DMS53 (cell line): ENCODE measurements around the gene RBL1.
"Not testable (repeated sequence)": the region's sequence is repeated elsewhere in the genome, so short reads cannot be mapped to it uniquely, and the experiment has no call there.

Source experiments
- DNase-seq: peaks from one replicate; lab custom pipeline; 2025; lab: John Stamatoyannopoulos, UW

Gene RBL1

DNA sequence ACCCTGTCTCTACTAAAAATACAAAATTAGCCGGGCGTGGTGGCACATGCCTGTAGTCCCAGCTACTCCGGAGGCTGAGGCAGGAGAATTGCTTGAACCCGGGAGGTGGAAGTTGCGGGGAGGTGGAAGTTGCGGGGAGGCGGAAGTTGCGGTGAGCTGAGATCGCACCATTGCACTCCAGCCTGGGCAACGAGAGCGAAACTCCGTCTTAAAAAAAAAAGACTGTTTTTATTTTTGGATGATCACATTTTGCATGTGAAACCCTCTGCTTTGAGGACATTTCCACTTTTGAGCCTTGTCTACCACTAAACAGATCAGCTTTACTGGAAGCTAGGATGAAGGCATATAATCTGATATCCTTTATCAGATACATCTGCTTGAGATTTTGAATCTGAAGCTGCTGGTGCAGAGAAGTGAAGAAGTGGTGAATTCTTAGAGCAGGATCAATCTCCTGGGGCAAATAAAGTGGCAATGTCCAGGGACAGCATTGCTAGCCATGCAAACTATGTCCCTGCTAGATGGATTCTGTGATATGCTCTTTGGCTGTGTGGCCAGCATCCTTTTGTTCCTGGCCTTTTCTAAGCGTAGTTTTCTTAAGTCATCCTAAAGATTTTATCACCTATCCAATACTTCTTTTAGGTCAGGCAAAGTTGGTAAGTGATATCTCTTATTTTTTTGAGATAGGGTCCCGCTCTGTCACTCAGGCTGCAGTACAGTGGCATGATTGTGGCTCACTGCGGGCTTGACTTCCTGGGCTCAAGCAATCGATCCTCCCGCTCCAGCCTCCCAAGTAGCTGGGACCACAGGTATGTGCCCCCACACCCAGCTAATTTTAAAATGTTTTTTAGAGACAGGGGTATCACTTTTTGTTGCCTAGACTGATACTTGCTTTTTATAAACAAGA, 23.3 kb downstream of the RBL1 start:
- DNase-seq = no peak

DNA sequence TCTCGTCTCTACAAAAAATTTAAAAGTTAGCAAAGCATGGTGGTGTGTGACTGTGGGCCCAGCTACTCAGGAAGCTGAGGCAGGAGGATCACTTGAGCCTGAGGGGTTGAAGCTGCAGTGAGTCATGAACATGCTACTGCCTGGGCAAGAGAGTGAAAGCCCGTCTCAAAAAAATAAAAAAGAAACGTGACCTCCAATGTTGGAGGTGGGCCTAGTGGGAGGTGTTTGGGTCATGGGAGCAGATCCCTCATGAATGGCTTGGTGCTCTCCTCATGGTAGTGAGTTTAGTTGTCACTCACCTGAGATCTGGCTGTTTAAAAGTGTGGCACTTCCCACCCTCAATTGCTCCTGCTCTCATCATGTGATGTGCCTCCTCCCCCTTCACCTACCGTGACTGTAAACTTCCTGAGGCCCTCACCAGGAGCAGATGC, 24.3 kb downstream of the RBL1 start:
- peak; percentile 43 for DNase-seq

DNA sequence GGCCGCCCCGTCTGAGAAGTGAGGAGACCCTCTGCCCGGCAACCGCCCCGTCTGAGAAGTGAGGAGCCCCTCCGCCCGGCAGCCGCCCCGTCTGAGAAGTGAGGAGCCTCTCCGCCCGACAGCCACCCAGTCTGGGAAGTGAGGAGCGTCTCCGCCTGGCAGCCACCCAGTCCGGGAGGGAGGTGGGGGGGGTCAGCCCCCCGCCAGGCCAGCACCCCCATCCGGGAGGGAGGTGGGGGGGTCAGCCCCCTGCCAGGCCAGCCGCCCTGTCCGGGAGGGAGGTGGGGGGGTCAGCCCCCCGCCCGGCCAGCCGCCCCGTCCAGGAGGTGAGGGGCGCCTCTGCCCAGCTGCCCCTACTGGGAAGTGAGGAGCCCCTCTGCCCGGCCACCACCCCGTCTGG, 26.2 kb downstream of the RBL1 start:
- not testable (repeated sequence) for DNase-seq

DNA sequence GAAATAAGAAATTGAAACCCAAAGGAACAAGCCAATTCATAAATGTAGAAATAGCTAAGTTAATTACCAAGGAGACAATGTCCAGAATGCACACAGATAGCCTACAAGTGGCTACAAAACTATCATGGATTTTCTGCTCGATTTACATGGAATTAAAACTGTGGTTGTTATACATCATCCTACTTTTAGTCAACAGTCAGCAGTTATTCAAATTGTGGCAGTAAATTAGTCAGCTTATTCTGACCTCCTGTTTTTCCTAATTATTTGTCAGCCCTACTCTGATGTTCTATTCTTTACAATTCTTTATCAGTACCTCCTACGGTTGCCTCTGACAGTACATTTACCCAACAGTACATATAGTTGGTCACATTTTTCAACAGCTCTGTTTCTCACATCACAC, 29.6 kb downstream of the RBL1 start:
- no peak for DNase-seq

DNA sequence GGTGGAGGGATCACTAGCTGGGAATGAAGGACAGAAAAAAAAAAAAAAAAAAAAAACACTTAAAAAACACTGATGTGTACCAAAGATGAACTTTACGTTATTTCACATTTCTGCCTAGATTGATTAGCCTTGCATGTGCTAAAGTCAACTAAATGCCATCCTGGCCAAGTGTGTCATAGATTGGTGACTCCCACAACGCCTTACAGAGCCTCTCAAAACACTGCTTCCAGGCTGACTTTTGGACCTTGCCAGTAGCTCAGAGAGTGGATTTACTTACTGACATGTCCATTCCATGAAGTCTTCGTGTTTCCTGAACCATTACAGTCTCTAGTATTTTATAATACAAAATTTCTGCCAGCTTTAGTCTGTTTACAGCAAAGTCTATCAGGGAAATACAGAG, 40.5 kb downstream of the RBL1 start:
- DNase-seq = no peak

DNA sequence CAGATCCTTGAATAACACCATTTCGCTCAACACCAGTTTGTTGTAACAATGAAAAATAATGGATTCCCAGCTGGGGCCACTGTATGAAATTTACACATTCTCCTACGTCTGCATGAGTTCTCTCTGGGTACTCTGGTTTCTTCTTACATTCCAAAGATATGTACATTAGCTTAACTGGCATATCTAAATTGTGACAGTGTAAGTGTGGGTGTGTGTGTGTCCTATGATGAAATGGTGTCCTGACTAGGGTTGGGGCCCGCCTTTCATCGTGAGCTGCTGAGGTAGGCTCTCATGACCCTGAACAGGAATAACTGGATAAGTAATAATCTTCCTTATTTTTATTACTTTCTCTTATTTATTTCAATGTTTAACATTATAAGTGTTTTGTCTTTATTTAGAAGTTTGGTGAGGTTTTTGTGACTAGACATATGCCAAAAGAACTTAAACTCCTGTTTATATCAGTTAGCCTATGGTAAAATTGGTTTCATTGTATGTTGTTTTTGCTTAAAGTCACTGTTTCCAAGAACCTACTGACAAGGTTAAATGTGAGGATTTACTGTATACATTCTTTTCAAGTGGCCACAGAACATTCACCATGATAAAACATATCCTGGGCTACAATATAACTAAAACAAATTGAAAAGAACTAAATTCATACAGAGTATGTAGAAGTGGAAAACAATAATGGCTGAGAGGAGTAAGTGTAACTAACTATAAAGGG, 42.4 kb downstream of the RBL1 start:
- DNase-seq = no peak

DNA sequence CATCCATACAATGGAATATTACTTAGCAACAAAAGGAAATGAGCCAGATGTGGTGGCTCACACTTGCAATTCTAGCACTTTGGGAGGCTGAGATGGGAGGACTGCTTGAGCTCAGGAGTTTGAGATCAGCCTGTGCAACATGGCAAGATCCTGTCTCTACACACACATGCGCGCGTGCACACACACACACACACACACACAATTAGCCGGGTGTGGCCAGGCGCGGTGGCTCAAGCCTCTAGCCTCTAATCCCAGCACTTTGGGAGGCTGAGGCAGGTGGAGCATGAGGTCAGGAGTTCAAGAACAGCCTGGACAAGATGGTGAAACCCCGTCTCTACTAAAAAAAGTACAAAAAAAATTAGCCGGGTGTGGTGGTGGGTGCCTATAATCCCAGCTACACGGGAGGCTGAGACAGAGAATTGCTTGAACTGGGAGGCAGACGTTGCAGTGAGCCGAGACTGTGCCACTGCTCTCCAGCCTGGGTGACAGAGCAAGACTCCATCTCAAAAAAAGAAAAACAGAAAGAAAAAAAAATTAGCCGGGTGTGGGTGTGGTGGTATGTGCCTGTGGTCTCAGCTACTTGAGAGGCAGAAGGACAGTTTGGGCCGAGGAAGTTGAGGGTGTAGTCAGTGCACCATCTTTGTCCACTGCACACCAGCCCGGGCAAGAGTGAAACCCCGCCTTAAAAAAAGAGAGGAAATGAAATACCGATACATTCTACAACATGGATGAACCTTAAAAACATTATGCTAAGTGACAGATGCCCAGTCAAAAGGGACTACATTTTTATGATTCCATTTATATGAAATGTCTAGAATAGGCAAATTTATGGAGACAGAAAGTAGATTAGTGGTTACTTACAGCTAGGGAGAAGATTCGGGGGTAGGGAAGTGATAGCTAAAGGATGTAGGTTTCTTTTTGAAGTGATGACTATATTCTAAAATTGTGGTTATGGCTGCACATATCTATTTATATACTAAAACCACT, 52.5 kb downstream of the RBL1 start:
- DNase-seq = no peak

DNA sequence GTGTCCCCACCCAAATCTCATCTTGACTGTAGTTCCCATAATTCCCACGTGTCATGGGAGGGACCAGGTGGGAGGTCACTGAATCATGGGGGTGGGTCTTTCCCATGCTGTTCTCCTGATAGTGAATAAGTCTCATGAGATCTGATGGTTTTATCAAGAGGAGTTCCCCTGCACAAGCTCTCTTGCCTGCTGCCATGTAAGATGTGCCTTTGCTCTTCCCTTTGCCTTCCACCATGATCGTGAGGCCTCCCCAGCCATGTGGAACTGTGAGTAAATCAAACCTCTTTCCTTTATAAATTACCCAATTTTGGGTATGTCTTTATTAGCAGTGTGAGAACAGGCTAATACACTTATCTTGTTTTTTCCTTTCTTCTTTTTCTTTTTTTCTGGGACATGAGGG, 56.4 kb downstream of the RBL1 start:
- not testable (repeated sequence) for DNase-seq

DNA sequence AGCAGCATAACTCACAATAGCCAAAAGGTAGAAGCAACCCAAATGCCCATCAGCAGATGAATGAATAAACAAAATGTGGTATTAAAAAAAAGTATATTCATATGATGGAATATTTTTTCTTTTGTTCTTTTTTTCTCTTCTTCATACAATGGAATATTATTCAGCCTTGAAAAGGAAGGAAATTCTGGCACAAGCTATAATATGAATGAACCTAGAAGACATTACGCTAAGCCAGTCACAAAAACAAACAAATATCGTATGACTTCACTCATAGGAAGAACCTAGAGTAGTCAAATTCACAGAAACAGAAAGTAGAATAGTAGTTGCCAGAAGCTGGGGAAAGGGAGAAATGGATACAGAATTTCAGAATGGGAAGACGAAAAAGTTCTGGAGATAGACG, 63.7 kb downstream of the RBL1 start:
- DNase-seq = no peak

DNA sequence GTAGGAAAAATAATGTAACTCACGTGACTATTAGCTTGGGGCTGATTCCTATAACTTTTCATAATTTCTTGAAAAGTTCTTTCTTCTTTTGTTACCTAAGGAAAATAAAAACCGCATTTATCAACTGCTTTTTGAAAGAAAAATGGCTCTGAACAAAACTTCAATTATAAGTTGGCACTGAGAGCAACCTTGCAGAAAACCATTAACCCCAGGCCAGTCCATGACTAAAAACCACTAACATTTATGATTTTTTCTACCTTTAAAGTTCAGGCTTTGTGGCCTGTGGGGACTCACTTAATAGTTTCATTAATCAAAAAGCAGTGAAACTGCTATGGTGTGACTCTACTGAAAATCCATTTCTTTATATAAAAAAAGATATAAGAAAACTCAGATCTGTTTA, 75.2 kb downstream of the RBL1 start:
- DNase-seq = no peak

DNA sequence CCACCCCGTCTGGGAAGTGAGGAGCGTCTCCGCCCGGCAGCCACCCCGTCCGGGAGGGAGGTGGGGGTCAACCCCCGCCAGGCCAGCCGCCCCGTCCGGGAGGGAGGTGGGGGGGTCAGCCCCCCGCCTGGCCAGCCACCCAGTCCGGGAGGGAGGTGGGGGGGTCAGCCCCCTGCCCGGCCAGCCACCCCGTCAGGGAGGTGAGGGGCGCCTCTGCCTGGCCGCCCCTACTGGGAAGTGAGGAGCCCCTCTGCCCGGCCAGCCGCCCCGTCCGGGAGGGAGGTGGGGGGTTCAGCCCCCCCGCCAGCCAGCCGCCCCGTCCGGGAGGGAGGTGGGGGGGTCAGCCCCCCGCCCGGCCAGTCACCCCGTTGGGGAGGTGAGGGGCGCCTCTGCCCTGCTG, 83.2 kb downstream of the RBL1 start:
- not testable (repeated sequence) for DNase-seq

DNA sequence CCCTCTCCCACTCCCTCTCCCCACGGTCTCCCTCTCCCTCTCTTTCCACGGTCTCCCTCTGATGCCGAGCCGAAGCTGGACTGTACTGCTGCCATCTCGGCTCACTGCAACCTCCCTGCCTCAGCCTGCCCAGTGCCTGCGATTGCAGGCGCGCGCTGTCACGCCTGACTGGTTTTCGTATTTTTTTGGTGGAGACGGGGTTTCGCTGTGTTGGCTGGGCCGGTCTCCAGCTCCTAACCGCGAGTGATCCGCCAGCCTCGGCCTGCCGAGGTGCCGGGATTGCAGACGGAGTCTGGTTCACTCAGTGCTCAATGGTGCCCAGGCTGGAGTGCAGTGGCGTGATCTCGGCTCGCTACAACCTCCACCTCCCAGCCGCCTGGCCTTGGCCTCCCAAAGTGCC, 83.9 kb downstream of the RBL1 start:
- DNase-seq = not testable (repeated sequence)

DNA sequence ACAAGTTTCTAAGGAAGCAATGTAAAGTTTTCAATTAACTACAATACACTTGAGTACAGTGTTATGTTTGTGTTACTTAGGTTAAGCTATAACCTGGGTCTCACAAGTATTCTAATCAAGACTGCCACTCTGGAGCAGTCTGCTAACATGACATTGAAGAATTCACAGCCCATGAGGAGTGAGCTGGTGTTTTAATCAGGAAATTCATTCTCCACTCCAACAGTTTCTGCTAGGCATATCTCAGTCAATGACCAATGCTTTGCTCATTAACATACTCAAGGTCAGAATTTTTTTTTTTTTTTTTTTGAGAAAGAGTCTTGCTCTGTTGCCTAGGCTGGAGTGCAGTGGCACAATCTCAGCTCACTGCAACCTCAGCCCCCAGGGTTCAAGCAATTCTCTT, 84.7 kb downstream of the RBL1 start:
- no peak for DNase-seq

DNA sequence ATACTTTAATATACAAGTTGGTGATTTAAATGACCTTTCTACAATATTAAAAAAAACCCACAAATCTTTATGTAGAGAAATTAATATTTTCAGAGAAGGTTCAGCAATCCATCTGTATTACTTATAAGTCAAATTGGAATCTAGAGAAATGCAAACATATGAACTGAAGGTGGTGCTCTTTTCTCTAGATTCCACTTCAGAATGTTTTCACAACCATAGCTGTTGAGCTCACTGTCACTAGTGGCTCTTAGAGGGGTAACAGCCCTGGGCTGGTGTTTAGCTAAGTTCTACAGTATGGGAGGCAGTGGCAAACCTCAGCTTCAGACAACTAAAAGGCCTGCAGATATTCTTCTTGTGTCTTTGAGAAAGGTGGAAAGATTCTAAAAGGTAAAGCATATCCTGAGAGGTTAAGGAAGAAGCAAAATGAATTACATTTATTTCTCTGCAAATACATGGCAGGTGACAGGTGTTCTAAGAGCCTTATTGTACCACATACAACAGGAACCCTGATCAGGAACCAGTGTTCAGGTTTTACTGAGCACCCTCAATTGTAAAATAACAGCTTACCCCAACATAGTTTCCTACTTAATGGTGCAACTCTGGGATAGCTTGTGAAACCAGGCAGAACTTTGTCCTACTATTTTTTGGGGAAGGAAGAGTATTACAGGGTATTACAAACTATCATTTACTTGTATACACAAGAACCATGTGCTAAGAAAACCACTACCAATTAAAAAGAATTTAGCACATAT, 87.7 kb downstream of the RBL1 start:
- peak; percentile 22 for DNase-seq

DNA sequence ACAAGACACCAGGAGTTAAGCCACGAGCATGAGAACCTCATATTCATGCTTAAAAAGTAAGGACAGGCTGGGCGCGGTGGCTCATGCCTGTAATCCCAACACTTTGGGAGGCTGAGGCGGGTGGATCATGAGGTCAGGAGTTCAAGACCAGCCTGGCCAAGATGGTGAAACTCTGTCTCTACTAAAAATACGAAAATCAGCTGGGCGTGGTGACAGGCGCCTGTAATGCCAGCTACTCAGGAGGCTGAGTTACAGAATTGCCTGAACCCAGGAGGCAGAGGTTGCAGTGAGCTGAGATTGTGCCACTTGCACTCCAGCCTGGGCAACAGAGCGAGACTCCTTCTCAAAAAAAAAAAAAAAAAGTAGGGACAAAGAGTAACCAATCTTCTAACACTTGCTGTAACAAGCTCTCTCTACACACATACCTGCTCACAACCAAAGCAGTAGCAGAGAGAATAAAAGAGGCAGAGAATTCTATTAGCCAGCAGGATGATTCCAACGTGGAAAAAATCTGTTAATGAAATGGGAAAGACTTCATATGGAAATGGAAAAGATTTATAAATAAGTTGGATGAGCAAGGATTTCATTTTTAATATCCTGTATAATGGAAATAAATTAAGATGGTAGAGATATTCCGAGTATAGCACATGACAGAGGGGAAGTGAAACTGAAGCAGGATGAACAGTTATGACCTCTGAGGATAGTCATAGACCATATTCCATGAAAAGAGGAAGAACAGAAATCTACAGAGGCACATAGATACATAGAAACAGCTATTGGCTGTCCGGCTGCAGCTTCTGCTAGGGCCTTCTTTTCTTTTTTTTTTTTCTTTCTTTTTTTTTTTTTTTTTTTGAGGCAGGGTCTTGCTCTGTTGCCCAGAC, 90.5 kb downstream of the RBL1 start:
- not testable (repeated sequence) for DNase-seq

DNA sequence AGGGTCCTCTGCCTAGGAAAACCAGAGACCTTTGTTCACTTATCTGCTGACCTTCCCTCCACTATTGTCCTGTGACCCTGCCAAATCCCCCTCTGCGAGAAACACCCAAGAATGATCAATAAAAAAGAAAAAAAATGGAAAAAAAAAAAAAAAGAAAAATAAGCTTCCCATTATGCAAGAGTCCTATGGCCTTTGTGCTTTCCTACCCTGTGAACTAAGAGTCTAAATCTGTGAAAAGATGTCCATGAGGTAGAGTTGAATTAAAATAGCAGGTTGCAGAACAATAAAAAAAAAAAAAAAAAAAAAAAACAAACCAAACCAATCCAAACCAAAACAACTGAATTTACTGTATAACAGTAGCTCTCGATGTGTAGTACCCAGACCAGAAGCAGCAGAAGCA, 94.2 kb downstream of the RBL1 start:
- DNase-seq = not testable (repeated sequence)

DNA sequence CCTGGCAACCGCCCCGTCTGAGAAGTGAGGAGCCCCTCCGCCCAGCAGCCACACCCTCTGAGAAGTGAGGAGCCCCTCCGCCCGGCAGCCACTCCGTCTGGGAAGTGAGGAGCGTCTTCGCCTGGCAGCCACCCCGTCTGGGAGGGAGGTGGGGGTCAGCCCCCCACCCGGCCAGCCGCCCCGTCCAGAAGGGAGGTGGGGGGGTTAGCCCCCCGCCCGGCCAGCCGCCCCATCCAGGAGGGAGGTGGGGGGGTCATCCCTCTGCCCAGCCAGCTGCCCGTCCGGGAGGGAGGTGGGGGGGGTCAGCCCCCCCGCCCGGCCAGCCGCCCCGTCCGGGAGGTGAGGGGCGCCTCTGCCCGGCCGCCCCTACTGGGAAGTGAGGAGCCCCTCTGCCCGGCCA, 95.6 kb downstream of the RBL1 start:
- not testable (repeated sequence) for DNase-seq

DNA sequence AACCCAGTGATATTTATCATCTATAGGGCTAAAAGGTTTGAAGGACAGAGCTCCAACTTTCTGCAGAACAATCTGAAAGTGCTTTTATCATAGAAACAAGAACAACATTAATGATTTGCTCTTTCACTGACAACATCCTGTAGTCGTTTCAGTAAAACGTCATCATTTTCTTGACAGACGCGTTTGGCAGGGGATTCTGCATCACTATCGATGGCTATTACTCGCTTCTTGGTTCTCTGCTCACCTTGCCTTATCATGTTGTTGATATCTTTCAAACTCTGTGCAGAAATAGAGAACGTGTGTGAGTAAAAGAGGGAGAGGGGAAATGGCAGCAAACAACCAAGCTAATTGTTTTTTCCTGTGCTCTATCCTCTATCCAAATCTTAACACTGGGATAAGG, 97.1 kb downstream of the RBL1 start:
- DNase-seq = no peak

DNA sequence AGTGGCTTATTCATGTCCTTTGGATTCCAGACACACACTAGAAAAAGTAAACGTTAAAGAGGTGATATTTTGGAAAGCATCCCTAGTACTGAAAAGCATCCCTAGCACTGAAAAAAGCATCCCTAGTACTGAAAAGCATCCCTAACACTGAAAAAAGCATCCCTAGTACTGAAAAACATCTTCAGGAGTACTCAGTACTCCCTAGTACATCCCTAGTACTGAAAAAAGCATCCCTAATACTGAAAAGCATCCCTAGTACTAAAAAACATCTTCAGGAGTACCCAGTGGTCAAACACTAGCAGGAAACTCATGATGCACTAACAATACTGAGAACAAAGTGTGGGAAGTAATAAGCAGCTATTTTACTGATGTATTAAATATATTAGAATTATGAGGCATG, 98.7 kb downstream of the RBL1 start:
- no peak for DNase-seq

DNA sequence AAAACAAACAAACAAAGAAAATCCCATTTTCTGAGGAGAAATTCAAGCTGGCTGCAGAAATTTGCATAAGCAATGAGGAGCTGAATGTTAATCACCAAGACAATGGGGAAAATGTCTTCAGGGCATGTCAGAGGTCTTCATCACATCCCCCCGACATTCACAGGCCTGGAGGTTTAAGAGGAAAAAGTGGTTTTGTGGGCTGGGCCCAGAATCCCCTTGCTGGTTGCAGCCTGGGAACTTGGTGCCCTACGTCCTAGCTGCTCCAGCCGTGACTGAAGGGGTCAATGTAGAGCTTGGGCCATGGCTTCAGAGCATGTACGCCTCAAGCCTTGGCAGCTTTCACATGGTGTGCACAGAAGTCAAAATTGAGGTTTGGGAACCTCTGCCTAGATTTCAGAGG, 101.6 kb downstream of the RBL1 start:
- not testable (repeated sequence) for DNase-seq
